Astrocyte of the hippocampus (primary cell): ENCODE data around the gene ARHGAP10.

Experiments
- DNase-seq: peaks from one replicate; pipeline ENCODE4 v3.0.0; 2011; ENCODE audit warnings: low read depth, low spot score

The ARHGAP10 gene

GRCh38 chr4:147732518-147733235, 789 bp downstream of the ARHGAP10 start:
- peak; percentile 69 for DNase-seq

- DNase-seq, result peak; percentile 11
Measured at GRCh38 chr4:147733716-147734344, 1.9 kb downstream of the ARHGAP10 start.

GRCh38 chr4:147734496-147734895, 2.6 kb downstream of the ARHGAP10 start:
- DNase-seq, result no peak

- peak; percentile 40 for DNase-seq
Measured at GRCh38 chr4:147735413-147736301, 3.8 kb downstream of the ARHGAP10 start.

GRCh38 chr4:147736458-147736857, 4.6 kb downstream of the ARHGAP10 start:
- peak; percentile 87 for DNase-seq

GRCh38 chr4:147737623-147738022, 5.7 kb downstream of the ARHGAP10 start:
- no peak for DNase-seq

GRCh38 chr4:147739239-147739823, 7.4 kb downstream of the ARHGAP10 start:
- DNase-seq, result no peak

GRCh38 chr4:147740176-147740575, 8.3 kb downstream of the ARHGAP10 start:
- peak; percentile 7 for DNase-seq

- peak; percentile 69 for DNase-seq
Measured at GRCh38 chr4:147741190-147741788, 9.4 kb downstream of the ARHGAP10 start.

- DNase-seq, result peak; percentile 22
Measured at GRCh38 chr4:147747787-147748454, 16.0 kb downstream of the ARHGAP10 start.

GRCh38 chr4:147749811-147750321, 18.0 kb downstream of the ARHGAP10 start:
- peak; percentile 67 for DNase-seq

GRCh38 chr4:147753047-147753446, 21.2 kb downstream of the ARHGAP10 start:
- DNase-seq, result no peak

- DNase-seq, result peak; percentile 80
Measured at GRCh38 chr4:147754037-147754445, 22.2 kb downstream of the ARHGAP10 start.

- peak; percentile 45 for DNase-seq
Measured at GRCh38 chr4:147755561-147756295, 23.8 kb downstream of the ARHGAP10 start.

- DNase-seq, result no peak
Measured at GRCh38 chr4:147756417-147756816, 24.5 kb downstream of the ARHGAP10 start.

- DNase-seq, result no peak
Measured at GRCh38 chr4:147760176-147760575, 28.3 kb downstream of the ARHGAP10 start.

GRCh38 chr4:147760695-147761094, 28.8 kb downstream of the ARHGAP10 start:
- DNase-seq, result peak; percentile 71

GRCh38 chr4:147761218-147761883, 29.5 kb downstream of the ARHGAP10 start:
- no peak for DNase-seq

- no peak for DNase-seq
Measured at GRCh38 chr4:147764337-147764736, 32.4 kb downstream of the ARHGAP10 start.
